CD4-positive, alpha-beta memory T cell (primary cell): ENCODE measurements around the gene MUC4. TPM values are rescaled to one million over a fixed set of nuclear protein-coding genes. Genes with fewer than 3 reads are reported as not detected.

Experiments used
- CTCF ChIA-PET: fragments of 350-600 bp; sonication (Branson Sonifier 250); formaldehyde crosslinking; loops from one replicate; lab custom pipeline; 2021; ENCODE audit warnings: inconsistent platforms; ENCODE audit not compliant: partially characterized antibody; lab: Charles Lee
- POLR2A ChIA-PET: fragments of 350-600 bp; sonication (Branson Sonifier 250); formaldehyde crosslinking; loops from one replicate; lab custom pipeline; 2021; ENCODE audit not compliant: partially characterized antibody; lab: Charles Lee
- DNase-seq, 5 donors: peaks; one replicate each; pipeline versions ENCODE4 v3.0.0 to v3.0.0-alpha.2; 2020 to 2022; ENCODE audit warnings: mixed read lengths in 1 of 5
- H3K27ac ChIP-seq: one replicate; pipeline ENCODE4 v1.7.0; 2013; ENCODE audit warnings: low read depth, low read length
- H3K27me3 ChIP-seq: 2 replicates; pipeline ENCODE4 v1.7.0; 2013; ENCODE audit warnings: mild to moderate bottlenecking, low read length, moderate library complexity; ENCODE audit not compliant: insufficient read depth
- H3K36me3 ChIP-seq: 2 replicates; pipeline ENCODE4 v1.7.0; 2013; ENCODE audit warnings: mild to moderate bottlenecking, low read length, moderate library complexity; ENCODE audit not compliant: insufficient read depth
- H3K4me1 ChIP-seq: 2 replicates; pipeline ENCODE4 v1.7.0; 2013; ENCODE audit warnings: mild to moderate bottlenecking, low read length, moderate library complexity; ENCODE audit not compliant: insufficient read depth
- H3K4me3 ChIP-seq, 2 donors: one replicate each; pipeline ENCODE4 v1.7.0; 2013; ENCODE audit warnings: low read length in 2 of 2, mild to moderate bottlenecking in 1 of 2
- H3K9me3 ChIP-seq, 2 donors: one replicate each; pipeline ENCODE4 v1.7.0; 2013; ENCODE audit warnings: low read length in 2 of 2, control low read depth in 1 of 2; ENCODE audit not compliant: control insufficient read depth in 1 of 2
- H3K27ac Mint-ChIP-seq, 7 donors: one replicate each; pipeline ENCODE4 v1.8.0; 2020 to 2021; ENCODE audit warnings: mixed read lengths in 7 of 7, mild to moderate bottlenecking in 6 of 7, inconsistent platforms in 3 of 7, moderate library complexity in 3 of 7
- H3K27me3 Mint-ChIP-seq, 2 donors: one replicate each; pipeline ENCODE4 v1.8.0; 2020 to 2021; ENCODE audit warnings: mixed read lengths in 2 of 2
- H3K36me3 Mint-ChIP-seq, 2 donors: one replicate each; pipeline ENCODE4 v1.8.0; 2020 to 2021; ENCODE audit warnings: mixed read lengths in 2 of 2, inconsistent platforms in 1 of 2, mild to moderate bottlenecking in 1 of 2
- H3K4me1 Mint-ChIP-seq, 4 donors: one replicate each; pipeline ENCODE4 v1.8.0; 2020 to 2021; ENCODE audit warnings: mixed read lengths in 4 of 4, mild to moderate bottlenecking in 1 of 4
- H3K4me3 Mint-ChIP-seq, 8 donors: one replicate each; pipeline ENCODE4 v1.8.0; 2020 to 2021; ENCODE audit warnings: mixed read lengths in 8 of 8, mild to moderate bottlenecking in 7 of 8, moderate library complexity in 6 of 8, inconsistent platforms in 3 of 8
- H3K9me3 Mint-ChIP-seq, 8 donors: one replicate each; pipeline ENCODE4 v1.8.0; 2020 to 2021; ENCODE audit warnings: mixed read lengths in 8 of 8, mild to moderate bottlenecking in 5 of 8, inconsistent platforms in 3 of 8, moderate library complexity in 1 of 8
- intact Hi-C: fragments of 100-400 bp; cut with micrococcal nuclease; formaldehyde crosslinking; loops from one replicate; pipeline ENCODE4 v1.15.1; 2023
- polyA plus RNA-seq, 2 donors: library from polyadenylated mRNA; unstranded; fragments of 300-500 nt; fragmentation: Illumina TruSeq; gene quantifications; one replicate each; pipeline ENCODE4 v1.2.3, GENCODE V29; 2021
- total RNA-seq, 2 experiments: library from RNA; stranded (reverse); gene quantifications; one replicate each; pipeline ENCODE4 v1.2.3, GENCODE V29; 2021

The MUC4 gene, protein sequence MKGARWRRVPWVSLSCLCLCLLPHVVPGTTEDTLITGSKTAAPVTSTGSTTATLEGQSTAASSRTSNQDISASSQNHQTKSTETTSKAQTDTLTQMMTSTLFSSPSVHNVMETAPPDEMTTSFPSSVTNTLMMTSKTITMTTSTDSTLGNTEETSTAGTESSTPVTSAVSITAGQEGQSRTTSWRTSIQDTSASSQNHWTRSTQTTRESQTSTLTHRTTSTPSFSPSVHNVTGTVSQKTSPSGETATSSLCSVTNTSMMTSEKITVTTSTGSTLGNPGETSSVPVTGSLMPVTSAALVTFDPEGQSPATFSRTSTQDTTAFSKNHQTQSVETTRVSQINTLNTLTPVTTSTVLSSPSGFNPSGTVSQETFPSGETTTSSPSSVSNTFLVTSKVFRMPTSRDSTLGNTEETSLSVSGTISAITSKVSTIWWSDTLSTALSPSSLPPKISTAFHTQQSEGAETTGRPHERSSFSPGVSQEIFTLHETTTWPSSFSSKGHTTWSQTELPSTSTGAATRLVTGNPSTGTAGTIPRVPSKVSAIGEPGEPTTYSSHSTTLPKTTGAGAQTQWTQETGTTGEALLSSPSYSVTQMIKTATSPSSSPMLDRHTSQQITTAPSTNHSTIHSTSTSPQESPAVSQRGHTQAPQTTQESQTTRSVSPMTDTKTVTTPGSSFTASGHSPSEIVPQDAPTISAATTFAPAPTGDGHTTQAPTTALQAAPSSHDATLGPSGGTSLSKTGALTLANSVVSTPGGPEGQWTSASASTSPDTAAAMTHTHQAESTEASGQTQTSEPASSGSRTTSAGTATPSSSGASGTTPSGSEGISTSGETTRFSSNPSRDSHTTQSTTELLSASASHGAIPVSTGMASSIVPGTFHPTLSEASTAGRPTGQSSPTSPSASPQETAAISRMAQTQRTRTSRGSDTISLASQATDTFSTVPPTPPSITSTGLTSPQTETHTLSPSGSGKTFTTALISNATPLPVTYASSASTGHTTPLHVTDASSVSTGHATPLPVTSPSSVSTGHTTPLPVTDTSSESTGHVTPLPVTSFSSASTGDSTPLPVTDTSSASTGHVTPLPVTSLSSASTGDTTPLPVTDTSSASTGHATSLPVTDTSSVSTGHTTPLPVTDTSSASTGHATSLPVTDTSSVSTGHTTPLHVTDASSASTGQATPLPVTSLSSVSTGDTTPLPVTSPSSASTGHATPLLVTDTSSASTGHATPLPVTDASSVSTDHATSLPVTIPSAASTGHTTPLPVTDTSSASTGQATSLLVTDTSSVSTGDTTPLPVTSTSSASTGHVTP (N-terminal part only)
- total RNA-seq (not detected), polyA plus RNA-seq (not detected)

DNA sequence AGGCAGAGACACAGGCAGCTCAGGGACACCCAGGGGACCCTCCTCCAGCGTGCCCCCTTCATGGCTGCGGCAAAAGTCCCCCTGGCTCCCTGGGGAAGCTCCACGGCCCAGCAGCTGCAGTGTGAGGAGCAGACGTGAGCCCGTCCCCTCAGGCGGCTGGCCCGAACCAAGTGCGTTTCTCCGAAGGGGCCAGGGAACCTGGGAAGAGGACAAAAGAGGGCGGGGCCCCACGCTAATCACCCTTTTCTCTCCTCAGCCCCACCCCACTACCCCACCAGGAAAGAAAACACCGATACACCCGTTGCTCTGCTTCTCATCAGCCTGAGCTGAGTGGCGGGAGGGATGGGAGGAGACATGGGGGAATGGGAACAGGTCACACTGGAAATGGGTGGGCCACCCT is at the start of gene MUC4:
Gene MUC4, minus strand, starts transcription at position 174 of the 400 bp plus-strand sequence. Its CDS starts 112 bp downstream, at position 62.
- intact Hi-C loops: no loop called here
- no peaks in the 10 kb centered on the region for H3K4me1 ChIP-seq
- Mint-ChIP-seq H3K4me1 (peaks cover 0 to 1% (median under 1%) of the 10 kb centered on the region in 4 donors), H3K27me3 (peaks cover 2 to 6% of the 10 kb centered on the region in 2 donors), H3K36me3 (no peaks in the 10 kb centered on the region), H3K4me3 (peak within 1 kb of the TSS in 1 of 8 donors; percentile 34), H3K9me3 (no peaks in the 10 kb centered on the region), H3K27ac (no peak within 1 kb of the TSS)
- H3K27me3 ChIP-seq: no peaks in the 10 kb centered on the region
- no peaks in the 10 kb centered on the region for H3K9me3 ChIP-seq
- no peak within 1 kb of the TSS for H3K27ac ChIP-seq
- no peak within 1 kb of the TSS for H3K4me3 ChIP-seq
- no peaks in the 10 kb centered on the region for H3K36me3 ChIP-seq
- no peak for DNase-seq
- POLR2A ChIA-PET: no interaction called here
- CTCF ChIA-PET: no interaction called here

DNA sequence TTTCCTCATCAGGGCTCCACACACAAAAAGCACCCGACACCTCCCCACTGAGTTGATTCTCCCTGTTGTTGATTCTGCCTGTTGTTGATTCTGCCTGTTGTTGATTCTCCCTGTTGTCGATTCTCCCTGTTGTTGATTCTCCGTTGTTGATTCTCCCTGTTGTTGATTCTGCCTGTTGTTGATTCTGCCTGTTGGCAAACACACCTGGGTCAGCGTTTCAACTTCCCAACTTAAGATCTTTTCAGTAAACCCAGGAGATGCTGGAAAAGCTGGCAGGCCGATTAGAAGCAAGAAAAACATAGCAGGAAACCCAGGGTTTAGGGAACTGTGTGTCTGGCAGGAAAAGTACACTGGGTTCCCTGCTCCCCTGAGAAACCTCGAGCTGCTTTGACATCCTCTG is 48.7 kb upstream of the MUC4 start:
- Histone ChIP-seq H3K36me3 (no peaks in the 10 kb centered on the region), H3K27ac (no peak overlapping the region), H3K4me3 (no peak overlapping the region), H3K9me3 (no peaks in the 10 kb centered on the region), H3K4me1 (peaks cover 8% of the 10 kb centered on the region), H3K27me3 (no peaks in the 10 kb centered on the region)
- Mint-ChIP-seq H3K36me3 (peaks cover 0 to 8% of the 10 kb centered on the region in 2 donors), H3K4me3 (no peak overlapping the region), H3K27me3 (no peaks in the 10 kb centered on the region), H3K4me1 (peaks cover 5 to 8% (median 7%) of the 10 kb centered on the region in 4 donors), H3K27ac (peak overlapping the region in 1 of 7 donors; percentile 71), H3K9me3 (peaks cover 0 to 2% (median 0%) of the 10 kb centered on the region in 8 donors)
- ChIA-PET CTCF (interaction anchor here (1.0 to 3.5 kb wide), 7 partner anchors 10 to 61 kb away, joined by 3 to 65 read pairs (median 8); no protein-coding TSS in a partner anchor), POLR2A (interaction anchor here (1.9 to 2.5 kb wide), 2 partner anchors 47 to 55 kb away, joined by 8 to 9 read pairs; partner anchors contain the start of gene TNK2)
- DNase-seq: no peak
- intact Hi-C loops: no loop called here

DNA sequence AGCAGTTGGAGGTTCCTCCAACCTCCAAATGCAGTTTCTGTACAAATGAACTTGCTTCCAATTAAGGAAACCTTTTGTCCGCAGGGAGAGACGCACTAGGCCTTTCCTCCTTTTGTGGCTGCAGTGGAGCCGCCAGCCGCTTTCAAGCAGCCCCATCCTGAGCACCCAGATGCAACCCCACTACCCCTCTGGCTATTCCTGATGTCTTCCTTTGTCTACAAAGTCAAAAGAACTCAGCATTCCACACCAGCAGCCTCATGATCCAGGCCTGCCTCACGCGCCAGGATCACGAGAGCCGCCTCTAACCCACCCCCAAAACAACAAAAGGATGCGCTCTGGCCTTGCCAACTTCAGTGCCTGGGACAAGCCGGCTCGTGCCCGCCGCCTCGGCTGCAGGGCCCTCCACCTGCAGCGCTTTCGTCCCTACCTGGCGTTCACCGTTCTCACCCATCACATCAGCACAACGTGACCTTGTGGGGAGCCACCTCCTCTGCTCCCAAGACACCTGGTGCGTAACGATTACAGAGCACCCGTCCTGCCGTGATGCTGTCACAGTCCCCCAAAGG is 48.2 kb upstream of the MUC4 start:
- peaks cover 0 to 2% (median 0%) of the 10 kb centered on the region in 8 donors for H3K9me3 Mint-ChIP-seq
- Histone ChIP-seq H3K4me3 (no peak overlapping the region), H3K4me1 (peaks cover 8% of the 10 kb centered on the region), H3K36me3 (no peaks in the 10 kb centered on the region), H3K27ac (no peak overlapping the region), H3K27me3 (no peaks in the 10 kb centered on the region), H3K9me3 (no peaks in the 10 kb centered on the region)
- peaks cover 5 to 8% (median 7%) of the 10 kb centered on the region in 4 donors for H3K4me1 Mint-ChIP-seq
- H3K4me3 Mint-ChIP-seq: peak overlapping the region in 1 of 8 donors; percentile 82
- POLR2A ChIA-PET: interaction anchor here (0.9 to 1.6 kb wide), 5 partner anchors 35 to 55 kb away, joined by 3 to 10 read pairs (median 4); no protein-coding TSS in a partner anchor
- DNase-seq: no peak
- intact Hi-C loops: loop anchor here (1.0 to 10.0 kb wide), 5 partner anchors 34 to 1525 kb away; no protein-coding TSS in a partner anchor
- H3K36me3 Mint-ChIP-seq: peaks cover 0 to 5% of the 10 kb centered on the region in 2 donors
- H3K27me3 Mint-ChIP-seq: no peaks in the 10 kb centered on the region
- CTCF ChIA-PET: interaction anchor here (0.6 to 12.9 kb wide), 20 partner anchors 10 to 309 kb away, joined by 3 to 234 read pairs (median 6); no protein-coding TSS in a partner anchor
- H3K27ac Mint-ChIP-seq: peak overlapping the region in 2 of 7 donors; percentile 10 to 19

DNA sequence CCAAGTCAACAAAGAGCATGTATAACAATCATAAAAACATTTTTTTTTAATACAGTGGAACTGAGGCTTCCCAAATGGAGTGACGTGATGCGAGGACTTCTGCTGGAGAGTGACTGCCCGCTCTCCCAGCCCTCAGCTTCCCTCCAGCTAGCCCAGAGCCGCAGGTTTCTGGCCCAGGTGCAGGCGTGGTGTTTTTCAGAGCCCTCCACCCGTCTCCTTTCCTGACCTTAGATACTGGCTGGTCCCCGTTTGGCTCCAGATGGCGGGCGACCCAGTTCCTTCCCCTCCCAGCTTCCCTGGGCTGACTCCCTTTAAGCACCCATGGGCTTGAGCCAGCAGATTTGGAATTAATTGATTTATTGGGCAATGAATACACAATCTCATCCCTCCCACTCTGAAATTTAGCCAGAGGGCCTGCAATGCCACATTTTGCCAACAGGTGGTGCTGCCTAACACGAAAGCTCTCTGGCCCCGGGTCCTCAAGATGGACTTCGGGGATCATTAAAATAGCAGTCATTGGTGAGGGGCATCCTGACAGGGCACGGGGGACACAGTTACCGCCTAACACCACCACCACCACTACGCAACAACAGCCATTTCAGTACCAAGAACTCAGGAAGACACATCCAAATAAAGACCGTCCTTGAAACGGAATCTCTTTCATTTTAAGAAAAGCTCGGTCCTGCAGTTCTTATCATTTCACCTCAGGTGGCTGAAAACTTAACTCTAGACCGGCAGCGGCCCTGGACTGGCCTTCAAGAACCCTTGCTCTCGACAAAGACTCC is 47.5 kb upstream of the MUC4 start:
- Mint-ChIP-seq H3K9me3 (peaks cover 0 to under 1% (median 0%) of the 10 kb centered on the region in 8 donors), H3K4me3 (peak overlapping the region in 7 of 8 donors; percentile 31 to 82 (median 67)), H3K36me3 (peaks cover 0 to 4% of the 10 kb centered on the region in 2 donors), H3K27me3 (no peaks in the 10 kb centered on the region), H3K27ac (peak overlapping the region in 6 of 7 donors; percentile 10 to 86 (median 74)), H3K4me1 (peaks cover 5 to 8% (median 6%) of the 10 kb centered on the region in 4 donors)
- H3K4me1 ChIP-seq: peaks cover 8% of the 10 kb centered on the region
- no peak overlapping the region for H3K27ac ChIP-seq
- CTCF ChIA-PET: interaction anchor here (0.6 to 12.9 kb wide), 16 partner anchors 9 to 309 kb away, joined by 3 to 234 read pairs (median 4); no protein-coding TSS in a partner anchor
- POLR2A ChIA-PET: interaction anchor here (0.9 to 1.6 kb wide), 5 partner anchors 35 to 56 kb away, joined by 3 to 10 read pairs (median 4); no protein-coding TSS in a partner anchor
- H3K4me3 ChIP-seq: no peak overlapping the region
- H3K27me3 ChIP-seq: no peaks in the 10 kb centered on the region
- DNase-seq: peak; percentile 55 to 73 (median 63)
- H3K36me3 ChIP-seq: no peaks in the 10 kb centered on the region
- H3K9me3 ChIP-seq: no peaks in the 10 kb centered on the region
- intact Hi-C loops: loop anchor here (1.0 to 10.0 kb wide), 5 partner anchors 35 to 1524 kb away; no protein-coding TSS in a partner anchor

DNA sequence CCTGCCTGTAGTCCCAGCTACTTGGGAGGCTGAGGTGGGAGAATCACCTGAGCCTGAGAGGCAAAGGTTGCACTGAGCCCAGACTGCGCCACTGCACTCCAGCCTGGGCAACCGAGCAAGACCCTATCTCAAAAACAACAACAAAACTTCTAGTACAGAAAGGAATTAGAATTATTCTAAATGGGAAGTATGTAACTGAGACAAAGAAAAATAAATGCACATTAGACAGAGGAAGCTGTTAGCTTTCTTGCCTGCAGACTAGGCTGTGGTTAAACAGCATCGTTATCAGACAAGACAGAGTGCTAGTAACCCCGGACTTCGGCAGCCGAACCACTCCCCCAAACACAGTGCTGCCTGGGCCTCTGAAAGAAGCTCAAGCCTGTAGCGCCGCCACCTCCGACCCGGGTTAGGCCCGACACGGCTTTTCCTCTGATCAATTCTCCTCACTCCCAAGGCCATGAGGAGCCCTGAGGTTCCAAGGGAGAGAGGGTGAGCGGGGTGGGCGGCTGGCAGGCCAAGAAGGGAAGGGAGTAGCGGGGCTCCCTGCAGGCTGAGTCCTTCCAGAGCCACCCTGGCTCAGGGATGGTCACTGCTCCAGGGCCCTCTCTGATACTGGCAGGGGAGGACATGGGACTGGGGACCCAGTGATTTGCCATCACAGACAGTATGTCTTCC is 44.8 kb upstream of the MUC4 start:
- ChIA-PET CTCF (interaction anchor here (1.5 to 12.9 kb wide), 4 partner anchors 15 to 62 kb away, joined by 3 to 234 read pairs (median 9); no protein-coding TSS in a partner anchor), POLR2A (no interaction called here)
- H3K36me3 ChIP-seq: no peaks in the 10 kb centered on the region
- no peaks in the 10 kb centered on the region for H3K9me3 ChIP-seq
- no peak overlapping the region for H3K4me3 ChIP-seq
- no peak for DNase-seq
- H3K4me3 Mint-ChIP-seq: no peak overlapping the region
- peaks cover 8% of the 10 kb centered on the region for H3K4me1 ChIP-seq
- H3K27me3 ChIP-seq: no peaks in the 10 kb centered on the region
- H3K9me3 Mint-ChIP-seq: no peaks in the 10 kb centered on the region
- peaks cover 5 to 6% (median 6%) of the 10 kb centered on the region in 4 donors for H3K4me1 Mint-ChIP-seq
- no peaks in the 10 kb centered on the region for H3K36me3 Mint-ChIP-seq
- no peaks in the 10 kb centered on the region for H3K27me3 Mint-ChIP-seq
- no peak overlapping the region for H3K27ac Mint-ChIP-seq
- no peak overlapping the region for H3K27ac ChIP-seq
- intact Hi-C loops: loop anchor here (5.0 to 10.0 kb wide), 3 partner anchors 229 to 1522 kb away; no protein-coding TSS in a partner anchor
